Liver (tissue), 9 donors: ENCODE measurements around the gene ZNF213. TPM values are rescaled to one million over a fixed set of nuclear protein-coding genes. Genes with fewer than 3 reads are reported as not detected.

Source experiments
- DNase-seq: peaks from one replicate; pipeline ENCODE4 v3.0.0-alpha.2; 2017; ENCODE audit warnings: low spot score
- H3K27ac ChIP-seq, 2 donors: one replicate each; pipeline ENCODE4 v1.7.0; 2013; ENCODE audit warnings: inconsistent platforms in 2 of 2, low read length in 2 of 2, control low read depth in 1 of 2, low read depth in 1 of 2, mild to moderate bottlenecking in 1 of 2
- H3K27me3 ChIP-seq, 4 donors: one replicate each; pipeline versions ENCODE4 v1.6.1 to v1.7.0; 2013; ENCODE audit warnings: low read length in 3 of 4, inconsistent platforms in 1 of 4, mild to moderate bottlenecking in 1 of 4, moderate library complexity in 1 of 4; ENCODE audit not compliant: control insufficient read depth in 4 of 4, insufficient read depth in 4 of 4
- H3K36me3 ChIP-seq, 4 donors: one replicate each; pipeline versions ENCODE4 v1.6.1 to v1.7.0; 2013; ENCODE audit warnings: low read length in 3 of 4, mild to moderate bottlenecking in 3 of 4, low read depth in 1 of 4, moderate library complexity in 1 of 4; ENCODE audit not compliant: control insufficient read depth in 4 of 4, insufficient read depth in 3 of 4
- H3K4me1 ChIP-seq, 4 donors: one replicate each; pipeline versions ENCODE4 v1.6.1 to v1.7.0; 2013; ENCODE audit warnings: low read length in 3 of 4, mild to moderate bottlenecking in 3 of 4, moderate library complexity in 1 of 4; ENCODE audit not compliant: control insufficient read depth in 4 of 4, insufficient read depth in 4 of 4
- H3K4me3 ChIP-seq, 3 donors: one replicate each; pipeline versions ENCODE4 v1.6.1 to v1.7.0; 2013; ENCODE audit warnings: low read length in 3 of 3, control low read depth in 1 of 3, low read depth in 1 of 3, mild to moderate bottlenecking in 1 of 3
- H3K9ac ChIP-seq, 2 donors: one replicate each; pipeline ENCODE4 v1.7.0; 2013; ENCODE audit warnings: low read length in 2 of 2, mild to moderate bottlenecking in 2 of 2, moderate library complexity in 2 of 2, control low read depth in 1 of 2, low read depth in 1 of 2
- H3K9me3 ChIP-seq, 4 donors: one replicate each; pipeline versions ENCODE4 v1.6.1 to v1.7.0; 2013; ENCODE audit warnings: low read length in 3 of 4; ENCODE audit not compliant: control insufficient read depth in 4 of 4
- EGR1 ChIP-seq, 2 donors: IDR thresholded peaks; 2 replicates each; pipeline ENCODE4 v1.6.1; 2016 to 2018; ENCODE audit warnings: antibody characterized with exemption in 2 of 2, low read depth in 2 of 2
- FOXA1 ChIP-seq: IDR thresholded peaks from 2 replicates; pipeline ENCODE4 v1.6.1; 2016; ENCODE audit warnings: antibody characterized with exemption
- FOXA2 ChIP-seq: IDR thresholded peaks from 2 replicates; pipeline ENCODE4 v1.6.1; 2016; ENCODE audit warnings: antibody characterized with exemption
- GABPA ChIP-seq, 2 donors: IDR thresholded peaks in 1 of 2; conservative IDR thresholded peaks in 1 of 2; 2 replicates each; pipeline ENCODE4 v1.6.1; 2016; ENCODE audit warnings: antibody characterized with exemption in 2 of 2, mild to moderate bottlenecking in 1 of 2, moderate library complexity in 1 of 2
- HNF4A ChIP-seq, 2 donors: conservative IDR thresholded peaks; 2 replicates each; pipeline ENCODE4 v1.6.1; 2016; ENCODE audit warnings: antibody characterized with exemption in 2 of 2, mild to moderate bottlenecking in 2 of 2
- HNF4G ChIP-seq: IDR thresholded peaks from 2 replicates; pipeline ENCODE4 v1.6.1; 2016; ENCODE audit warnings: antibody characterized with exemption
- JUND ChIP-seq, 2 donors: IDR thresholded peaks; 2 replicates each; pipeline ENCODE4 v1.6.1; 2016; ENCODE audit warnings: antibody characterized with exemption in 2 of 2
- NR2F2 ChIP-seq: IDR thresholded peaks from 2 replicates; pipeline ENCODE4 v1.6.1; 2016; ENCODE audit warnings: antibody characterized with exemption
- RAD21 ChIP-seq, 2 donors: IDR thresholded peaks; 2 replicates each; pipeline ENCODE4 v1.6.1; 2016; ENCODE audit warnings: antibody characterized with exemption in 2 of 2, mild to moderate bottlenecking in 2 of 2
- RXRA ChIP-seq, 2 donors: IDR thresholded peaks; 2 replicates each; pipeline ENCODE4 v1.6.1; 2017 to 2018; ENCODE audit warnings: antibody characterized with exemption in 2 of 2, mild to moderate bottlenecking in 1 of 2
- SP1 ChIP-seq: IDR thresholded peaks from 2 replicates; pipeline ENCODE4 v1.6.1; 2018; ENCODE audit warnings: antibody characterized with exemption, mild to moderate bottlenecking
- YY1 ChIP-seq: IDR thresholded peaks from 2 replicates; pipeline ENCODE4 v1.6.1; 2016; ENCODE audit warnings: antibody characterized with exemption, mild to moderate bottlenecking
- WGBS: extraction: QIAGEN DNeasy Blood & Tissue Kit; methylation state at CpG from one replicate; pipeline ENCODE4 v1.1.7; 2013; 5-methylcytosine and 5-hydroxymethylcytosine counted together
- polyA plus RNA-seq, 2 donors: library from polyadenylated mRNA; stranded (reverse) in 1 of 2; unstranded in 1 of 2; fragments of 200-250 nt in 1 of 2; fragments of >200 nt in 1 of 2; fragmentation: Nextera tagmentation in 1 of 2; extraction: Ambion mirVana in 1 of 2; gene quantifications; one replicate each; pipeline versions ENCODE4 v1.2.1 to v1.2.3, GENCODE V29; 2013 to 2015
- total RNA-seq, 2 donors: library from RNA; depleted of rRNA; stranded (reverse); fragments of >200 nt; gene quantifications; one replicate each; pipeline ENCODE4 v1.2.3, GENCODE V29; 2014
- TF ChIP-seq, protein P1 (sequence below): IDR thresholded peaks from 2 replicates; pipeline ENCODE4 v1.6.1; 2016; ENCODE audit warnings: antibody characterized with exemption
- TF ChIP-seq, protein P2 (sequence below): fragments of 150-350 bp; IDR thresholded peaks from 2 replicates; pipeline ENCODE4 v1.5.1; 2017; ENCODE audit warnings: improper control_type of control experiment, low read depth, low read length; ENCODE audit not compliant: missing input control
- TF ChIP-seq, protein P3 (sequence below): IDR thresholded peaks from 2 replicates; pipeline ENCODE4 v1.6.1; 2016; ENCODE audit warnings: antibody characterized with exemption, mild to moderate bottlenecking
- donor health status: healthy.
- donor health status: healthy.
- donor health status: healthy.
- donor health status: healthy.
- donor health status: healthy.

Gene ZNF213
- total and polyA plus RNA-seq, 4 donors, result 0.56 to 4.5 (median 1.7) TPM

- TF ChIP-seq, protein P1, sequence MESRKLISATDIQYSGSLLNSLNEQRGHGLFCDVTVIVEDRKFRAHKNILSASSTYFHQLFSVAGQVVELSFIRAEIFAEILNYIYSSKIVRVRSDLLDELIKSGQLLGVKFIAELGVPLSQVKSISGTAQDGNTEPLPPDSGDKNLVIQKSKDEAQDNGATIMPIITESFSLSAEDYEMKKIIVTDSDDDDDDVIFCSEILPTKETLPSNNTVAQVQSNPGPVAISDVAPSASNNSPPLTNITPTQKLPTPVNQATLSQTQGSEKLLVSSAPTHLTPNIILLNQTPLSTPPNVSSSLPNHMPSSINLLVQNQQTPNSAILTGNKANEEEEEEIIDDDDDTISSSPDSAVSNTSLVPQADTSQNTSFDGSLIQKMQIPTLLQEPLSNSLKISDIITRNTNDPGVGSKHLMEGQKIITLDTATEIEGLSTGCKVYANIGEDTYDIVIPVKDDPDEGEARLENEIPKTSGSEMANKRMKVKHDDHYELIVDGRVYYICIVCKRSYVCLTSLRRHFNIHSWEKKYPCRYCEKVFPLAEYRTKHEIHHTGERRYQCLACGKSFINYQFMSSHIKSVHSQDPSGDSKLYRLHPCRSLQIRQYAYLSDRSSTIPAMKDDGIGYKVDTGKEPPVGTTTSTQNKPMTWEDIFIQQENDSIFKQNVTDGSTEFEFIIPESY, result no peak
- no peak for TF ChIP-seq GABPA (IDR thresholded peaks at IDR 0.05 in 1 of 2, conservative IDR thresholded peaks at IDR 0.05 in 1 of 2)
- TF ChIP-seq EGR1 (IDR thresholded peaks at IDR 0.05; ENCODE audit: low read depth in 2 of 2), result no peak
- TF ChIP-seq JUND (IDR thresholded peaks at IDR 0.05), result no peak
- TF ChIP-seq RXRA (IDR thresholded peaks at IDR 0.05), result no peak
- TF ChIP-seq, protein P2, sequence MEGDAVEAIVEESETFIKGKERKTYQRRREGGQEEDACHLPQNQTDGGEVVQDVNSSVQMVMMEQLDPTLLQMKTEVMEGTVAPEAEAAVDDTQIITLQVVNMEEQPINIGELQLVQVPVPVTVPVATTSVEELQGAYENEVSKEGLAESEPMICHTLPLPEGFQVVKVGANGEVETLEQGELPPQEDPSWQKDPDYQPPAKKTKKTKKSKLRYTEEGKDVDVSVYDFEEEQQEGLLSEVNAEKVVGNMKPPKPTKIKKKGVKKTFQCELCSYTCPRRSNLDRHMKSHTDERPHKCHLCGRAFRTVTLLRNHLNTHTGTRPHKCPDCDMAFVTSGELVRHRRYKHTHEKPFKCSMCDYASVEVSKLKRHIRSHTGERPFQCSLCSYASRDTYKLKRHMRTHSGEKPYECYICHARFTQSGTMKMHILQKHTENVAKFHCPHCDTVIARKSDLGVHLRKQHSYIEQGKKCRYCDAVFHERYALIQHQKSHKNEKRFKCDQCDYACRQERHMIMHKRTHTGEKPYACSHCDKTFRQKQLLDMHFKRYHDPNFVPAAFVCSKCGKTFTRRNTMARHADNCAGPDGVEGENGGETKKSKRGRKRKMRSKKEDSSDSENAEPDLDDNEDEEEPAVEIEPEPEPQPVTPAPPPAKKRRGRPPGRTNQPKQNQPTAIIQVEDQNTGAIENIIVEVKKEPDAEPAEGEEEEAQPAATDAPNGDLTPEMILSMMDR, result no peak
- TF ChIP-seq HNF4A (conservative IDR thresholded peaks at IDR 0.05), result no peak
- no peak for TF ChIP-seq NR2F2
- TF ChIP-seq RAD21 (IDR thresholded peaks at IDR 0.05), result no peak
Measured at GRCh38 chr16:3098459-3099394, 36.1 kb upstream of the ZNF213 start, which contains the start of gene ZSCAN10 (continued).

GRCh38 chr16:3099395-3099731 lies 35.5 kb upstream of the ZNF213 start:
- no peak for DNase-seq
- WGBS, result 78% methylated on average over 5 of the region's 5 CpGs
- Histone ChIP-seq H3K27ac (no peak overlapping the region), H3K4me3 (no peak overlapping the region), H3K27me3 (no peaks in the 10 kb centered on the region), H3K9ac (no peak overlapping the region), H3K9me3 (no peaks in the 10 kb centered on the region), H3K36me3 (no peaks in the 10 kb centered on the region), H3K4me1 (peaks cover 0 to 16% (median 7%) of the 10 kb centered on the region in 4 donors)
- TF ChIP-seq, protein P2, result no peak
- no peak for TF ChIP-seq HNF4A (conservative IDR thresholded peaks at IDR 0.05)
- no peak for TF ChIP-seq FOXA1
- TF ChIP-seq, protein P1, result no peak
- no peak for TF ChIP-seq GABPA (IDR thresholded peaks at IDR 0.05 in 1 of 2, conservative IDR thresholded peaks at IDR 0.05 in 1 of 2)
- no peak for TF ChIP-seq FOXA2
- no peak for TF ChIP-seq RAD21 (IDR thresholded peaks at IDR 0.05)
- no peak for TF ChIP-seq HNF4G
- TF ChIP-seq, protein P3, sequence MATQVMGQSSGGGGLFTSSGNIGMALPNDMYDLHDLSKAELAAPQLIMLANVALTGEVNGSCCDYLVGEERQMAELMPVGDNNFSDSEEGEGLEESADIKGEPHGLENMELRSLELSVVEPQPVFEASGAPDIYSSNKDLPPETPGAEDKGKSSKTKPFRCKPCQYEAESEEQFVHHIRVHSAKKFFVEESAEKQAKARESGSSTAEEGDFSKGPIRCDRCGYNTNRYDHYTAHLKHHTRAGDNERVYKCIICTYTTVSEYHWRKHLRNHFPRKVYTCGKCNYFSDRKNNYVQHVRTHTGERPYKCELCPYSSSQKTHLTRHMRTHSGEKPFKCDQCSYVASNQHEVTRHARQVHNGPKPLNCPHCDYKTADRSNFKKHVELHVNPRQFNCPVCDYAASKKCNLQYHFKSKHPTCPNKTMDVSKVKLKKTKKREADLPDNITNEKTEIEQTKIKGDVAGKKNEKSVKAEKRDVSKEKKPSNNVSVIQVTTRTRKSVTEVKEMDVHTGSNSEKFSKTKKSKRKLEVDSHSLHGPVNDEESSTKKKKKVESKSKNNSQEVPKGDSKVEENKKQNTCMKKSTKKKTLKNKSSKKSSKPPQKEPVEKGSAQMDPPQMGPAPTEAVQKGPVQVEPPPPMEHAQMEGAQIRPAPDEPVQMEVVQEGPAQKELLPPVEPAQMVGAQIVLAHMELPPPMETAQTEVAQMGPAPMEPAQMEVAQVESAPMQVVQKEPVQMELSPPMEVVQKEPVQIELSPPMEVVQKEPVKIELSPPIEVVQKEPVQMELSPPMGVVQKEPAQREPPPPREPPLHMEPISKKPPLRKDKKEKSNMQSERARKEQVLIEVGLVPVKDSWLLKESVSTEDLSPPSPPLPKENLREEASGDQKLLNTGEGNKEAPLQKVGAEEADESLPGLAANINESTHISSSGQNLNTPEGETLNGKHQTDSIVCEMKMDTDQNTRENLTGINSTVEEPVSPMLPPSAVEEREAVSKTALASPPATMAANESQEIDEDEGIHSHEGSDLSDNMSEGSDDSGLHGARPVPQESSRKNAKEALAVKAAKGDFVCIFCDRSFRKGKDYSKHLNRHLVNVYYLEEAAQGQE, result no peak
- TF ChIP-seq RXRA (IDR thresholded peaks at IDR 0.05), result no peak
- TF ChIP-seq YY1, result no peak
- TF ChIP-seq SP1, result no peak
